T-helper 9 cell (primary cell): Measurements from ENCODE around the gene FOXF2.
"Not testable (repeated sequence)": the region's sequence is repeated elsewhere in the genome, so short reads cannot be mapped to it uniquely, and the experiment has no call there.

ENCODE experiments used
- DNase-seq: peaks from one replicate; pipeline ENCODE4 v3.0.0-alpha.2; 2020
- total RNA-seq, 2 donors: gene quantifications; one replicate each; lab custom pipeline; 2026; lab: John Stamatoyannopoulos, UW

The FOXF2 gene
- 0 reads per million in 2 donors for total RNA-seq

DNA sequence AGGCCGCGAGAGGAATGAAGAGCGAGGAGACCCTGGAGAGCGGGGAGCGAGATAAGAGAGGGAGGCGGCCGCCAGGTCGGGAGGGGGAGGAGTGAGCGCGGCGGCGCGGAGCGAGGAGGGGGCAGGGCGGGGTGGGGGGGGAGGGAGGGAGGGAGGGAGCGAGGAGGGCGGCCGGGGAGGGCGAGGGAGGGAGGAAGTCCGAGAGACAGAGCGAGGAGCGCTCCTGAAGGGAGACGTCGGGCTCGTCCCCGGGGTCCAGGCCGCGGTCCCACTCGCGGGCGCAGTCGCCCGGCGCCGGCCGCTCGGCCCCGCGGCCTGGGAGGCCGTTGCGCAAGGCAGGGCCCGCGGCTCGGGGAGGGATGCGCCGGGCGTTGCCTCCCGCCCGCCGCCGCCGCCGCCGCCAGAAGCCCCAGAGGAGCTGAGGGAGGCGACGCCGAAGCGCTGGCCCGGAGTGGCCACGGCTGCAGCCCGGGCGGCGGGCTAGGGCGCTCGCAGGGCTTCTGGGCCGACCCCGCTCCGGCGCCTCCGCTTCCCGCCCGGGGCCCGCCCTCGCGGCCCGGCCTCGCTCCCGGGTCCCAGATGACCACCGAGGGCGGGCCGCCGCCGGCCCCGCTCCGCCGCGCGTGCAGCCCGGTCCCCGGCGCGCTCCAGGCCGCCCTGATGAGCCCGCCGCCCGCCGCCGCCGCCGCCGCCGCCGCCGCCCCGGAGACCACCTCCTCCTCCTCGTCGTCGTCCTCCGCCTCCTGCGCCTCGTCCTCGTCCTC lies at the start of gene FOXF2:
Gene FOXF2 (plus strand): TSS at position 208 of the 764 bp plus-strand sequence. CDS start 372 bp downstream, at position 580.
- DNase-seq: no peak

DNA sequence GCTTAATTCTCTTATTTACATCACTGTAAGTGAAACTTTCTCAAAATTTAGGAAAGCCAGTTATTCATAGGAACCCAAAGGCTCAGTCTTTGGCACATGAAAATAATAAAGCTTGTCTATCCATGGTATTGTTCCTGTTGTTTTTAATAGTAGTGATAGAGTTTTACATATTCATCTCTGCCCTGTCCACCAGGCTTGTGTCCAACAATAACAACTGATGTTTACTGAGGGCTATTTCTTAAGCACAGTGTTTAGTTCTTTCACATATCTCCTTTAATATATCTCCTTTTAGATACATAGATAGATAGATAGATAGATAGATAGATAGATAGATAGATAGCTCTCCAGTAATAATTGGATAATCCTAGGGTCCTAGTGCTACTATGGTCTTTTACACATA lies 43.3 kb upstream of the FOXF2 start:
- DNase-seq: no peak

DNA sequence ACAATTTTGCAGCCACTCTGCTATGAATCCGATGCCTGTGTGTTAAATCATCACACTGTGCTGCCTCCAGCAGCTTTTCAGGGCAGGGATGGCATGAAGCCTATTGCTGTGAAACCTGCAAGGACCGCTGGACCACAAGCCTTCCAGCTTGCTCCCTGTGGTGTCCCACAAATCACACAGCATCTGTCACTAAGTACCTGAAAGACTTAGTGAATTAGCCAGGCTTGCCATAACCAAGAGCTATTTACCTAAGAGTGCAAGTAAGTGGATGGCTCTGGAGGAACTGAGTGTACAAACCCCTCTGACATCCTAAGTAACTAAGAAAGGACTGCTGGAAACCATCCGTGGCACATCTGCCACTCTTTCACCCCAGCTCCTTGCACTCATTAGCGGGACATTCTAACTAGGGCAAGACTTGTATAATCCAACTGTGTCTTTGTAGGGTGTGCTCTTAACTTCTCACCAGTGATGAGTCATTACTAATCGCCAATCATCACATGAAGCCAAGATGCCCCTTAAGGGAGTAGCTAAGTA lies 42.8 kb upstream of the FOXF2 start:
- no peak for DNase-seq

DNA sequence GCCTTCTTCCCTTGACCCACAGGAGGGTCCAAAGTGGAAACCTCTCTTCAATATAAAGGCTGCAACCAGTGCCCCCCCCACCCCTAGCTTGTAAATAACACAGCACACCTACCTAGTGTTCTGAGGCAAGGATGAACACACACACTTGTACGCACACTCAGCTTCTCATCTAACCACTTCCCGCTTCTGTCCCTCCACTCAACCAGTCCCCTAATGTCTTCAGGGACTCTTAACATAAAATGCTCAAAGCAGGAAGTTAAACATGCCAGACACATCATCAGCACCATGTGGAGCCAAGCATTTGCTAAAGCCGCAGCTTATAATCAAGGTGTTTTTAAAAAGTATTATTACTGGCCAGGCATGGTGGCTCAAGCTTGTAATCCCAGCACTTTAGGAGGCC lies 42.2 kb upstream of the FOXF2 start:
- DNase-seq: no peak

DNA sequence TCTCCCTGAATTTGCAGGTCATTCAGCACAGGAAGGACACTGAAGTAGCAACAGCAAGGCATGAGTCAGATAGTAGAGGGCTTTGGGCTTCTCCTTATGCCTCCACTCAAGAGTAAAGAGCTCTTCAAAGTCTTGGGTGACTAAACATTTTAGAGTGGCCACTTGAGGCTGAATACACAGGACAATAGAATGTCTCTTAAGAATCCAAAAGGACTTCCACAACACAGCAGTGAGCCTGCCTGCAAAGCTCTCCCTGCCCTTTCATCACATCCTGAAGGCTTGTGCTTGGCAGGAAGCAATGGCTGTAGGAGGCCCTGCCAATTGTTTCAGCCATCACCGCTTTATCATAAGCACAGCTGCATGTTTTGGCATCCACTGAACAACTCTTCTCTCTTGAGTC lies 40.7 kb upstream of the FOXF2 start:
- no peak for DNase-seq

DNA sequence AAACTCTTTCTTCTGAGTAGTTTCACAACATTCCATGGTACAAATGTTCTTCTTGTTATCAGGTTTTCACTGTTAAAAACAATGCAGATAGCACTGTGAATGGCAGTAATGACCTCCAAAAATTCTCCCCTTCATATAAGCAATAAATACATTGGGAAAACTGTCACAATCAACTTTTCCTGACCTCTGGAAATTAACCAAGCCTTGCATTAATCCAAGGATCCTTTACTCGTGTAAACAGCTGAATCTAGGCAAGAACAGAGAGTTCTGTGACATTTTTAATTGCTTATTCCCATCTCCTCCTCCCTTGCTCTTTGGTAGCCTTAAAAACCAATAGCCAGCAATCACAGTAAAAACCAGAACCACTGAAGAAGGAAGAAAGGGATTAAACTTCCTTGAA lies 39.7 kb upstream of the FOXF2 start:
- DNase-seq: no peak

DNA sequence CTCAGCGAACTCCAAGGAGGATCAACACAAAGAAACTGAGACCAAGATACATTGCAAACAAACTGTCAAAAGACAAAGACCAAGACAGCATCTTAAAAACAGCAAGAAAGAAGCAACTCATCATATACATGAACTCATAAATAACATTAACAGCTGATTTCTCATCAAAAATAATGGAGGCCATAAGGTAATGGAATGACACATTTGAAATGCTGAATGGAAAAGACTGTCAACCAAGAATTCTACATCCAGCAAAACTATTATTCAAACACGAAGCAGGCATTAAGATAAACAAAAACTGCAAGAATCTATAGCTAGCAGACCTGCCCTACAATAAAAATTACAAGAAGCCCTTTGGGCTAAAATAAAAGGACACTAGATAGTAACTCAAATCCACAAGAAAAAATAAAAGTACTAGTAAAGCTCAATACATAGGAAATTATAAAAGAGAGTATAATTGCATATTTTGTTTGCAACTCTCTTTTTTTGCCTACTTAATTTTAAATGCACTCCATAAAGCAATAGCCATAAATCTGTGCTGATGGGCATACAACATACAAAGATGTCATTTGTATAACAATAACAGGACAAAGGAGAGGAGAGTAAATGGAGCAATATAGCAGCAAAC lies 37.9 kb upstream of the FOXF2 start:
- DNase-seq: no peak

DNA sequence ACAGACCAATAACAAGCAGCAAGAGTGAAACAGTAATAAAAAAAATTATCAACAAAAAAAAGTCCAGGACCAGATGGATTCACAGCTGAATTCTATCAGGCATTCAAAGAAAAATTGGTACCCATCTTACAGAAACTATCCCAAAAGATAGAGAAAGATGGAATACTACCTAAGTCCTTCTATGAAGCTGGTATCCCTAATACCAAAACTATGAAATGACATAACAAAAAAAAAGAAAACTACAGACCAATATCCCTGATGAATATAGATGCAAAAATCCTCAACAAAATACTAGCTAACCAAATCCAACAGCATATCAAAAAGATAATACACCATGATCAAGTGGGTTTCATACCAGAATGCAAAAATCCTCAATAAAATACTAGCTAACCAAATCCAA lies 34.3 kb upstream of the FOXF2 start:
- not testable (repeated sequence) for DNase-seq

DNA sequence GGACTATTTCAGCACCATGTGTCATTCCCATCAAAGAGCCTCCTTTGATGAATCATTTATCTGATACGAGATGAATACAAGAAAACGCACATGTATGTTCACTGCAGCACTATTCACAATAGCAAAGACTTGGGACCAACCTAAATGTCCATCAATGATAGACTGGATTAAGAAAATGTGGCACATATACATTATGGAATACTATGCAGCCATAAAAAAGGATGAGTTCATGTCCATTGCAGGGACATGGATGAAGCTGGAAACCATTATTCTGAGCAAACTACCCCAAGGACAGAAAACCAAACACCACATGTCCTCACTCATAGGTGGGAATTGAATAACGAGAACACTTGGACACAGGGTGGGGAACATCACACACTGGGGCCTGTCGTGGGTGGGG lies 27.7 kb upstream of the FOXF2 start:
- not testable (repeated sequence) for DNase-seq

DNA sequence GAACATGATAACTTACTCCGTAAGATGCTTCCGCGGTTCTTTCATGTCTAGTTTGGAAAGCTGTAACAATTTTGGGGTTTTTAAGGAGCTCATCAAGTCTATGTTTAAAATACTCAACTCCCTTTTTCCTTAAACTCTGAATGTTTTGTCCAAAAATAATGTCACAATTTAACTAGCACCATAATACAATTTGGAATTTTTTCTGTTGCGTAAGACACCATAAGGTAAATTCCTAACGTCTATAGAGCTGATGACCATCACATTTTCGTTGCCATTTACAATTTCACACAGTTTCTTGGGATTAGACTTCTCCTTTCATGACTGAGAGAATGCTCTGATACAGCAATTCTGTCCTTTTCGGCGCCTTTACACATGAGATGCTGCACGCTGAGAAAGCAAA lies 26.7 kb upstream of the FOXF2 start:
- no peak for DNase-seq

DNA sequence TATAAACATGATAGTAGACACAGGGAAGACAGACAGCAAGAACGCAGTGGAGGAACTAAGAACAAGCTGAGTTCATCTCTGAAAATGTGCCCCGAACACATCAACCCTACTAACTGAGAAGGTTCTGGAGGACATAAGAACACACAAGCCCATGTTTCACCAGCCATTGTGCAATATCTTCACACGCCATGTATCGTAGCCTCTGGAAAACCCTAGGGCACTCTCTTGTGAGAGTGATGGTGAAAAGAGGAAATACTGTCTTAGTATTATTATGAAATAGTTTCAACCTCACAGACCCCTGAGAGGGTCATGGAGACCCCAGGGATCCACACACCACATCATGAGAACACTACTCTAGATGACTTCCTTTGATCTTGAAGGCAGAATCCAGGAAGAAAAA lies 26.1 kb upstream of the FOXF2 start:
- no peak for DNase-seq

DNA sequence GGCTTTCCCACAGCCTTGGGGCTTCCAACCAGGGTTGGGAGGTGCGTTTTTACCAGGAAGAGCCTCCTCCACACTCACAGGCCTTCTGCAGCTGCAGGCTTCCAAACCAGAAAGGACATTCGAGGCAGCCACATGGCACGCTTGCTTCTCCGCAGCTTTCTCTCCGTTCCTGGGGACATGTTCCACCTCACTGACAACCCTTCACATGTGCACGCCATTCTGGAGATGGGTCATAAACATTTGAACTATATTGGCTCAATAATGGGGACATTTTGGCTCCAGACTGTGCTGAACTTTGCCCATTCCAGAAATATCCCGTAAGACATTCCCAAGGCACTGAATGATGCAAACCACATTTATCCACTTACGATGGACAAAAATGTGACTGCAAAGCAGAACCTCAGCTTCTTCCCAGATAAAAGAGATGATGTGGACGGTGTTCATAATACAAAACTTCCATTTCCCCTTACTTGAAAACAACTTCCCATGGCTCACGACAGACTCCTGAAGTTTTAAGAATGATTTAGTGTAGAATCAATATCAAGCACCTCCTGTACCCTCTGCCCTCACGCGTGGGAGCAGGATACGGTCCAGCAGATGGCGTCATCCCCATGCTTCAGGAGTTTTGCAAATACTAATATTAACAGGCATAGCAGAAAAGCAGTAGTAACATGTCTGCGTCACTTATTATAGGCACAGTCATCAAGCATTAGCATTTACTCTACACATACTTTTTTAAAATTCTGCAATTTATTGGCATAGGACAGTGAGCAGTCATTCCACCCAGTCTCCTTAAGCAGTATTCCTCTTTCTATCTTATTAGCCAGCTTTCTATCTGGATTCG lies 25.4 kb upstream of the FOXF2 start:
- no peak for DNase-seq

DNA sequence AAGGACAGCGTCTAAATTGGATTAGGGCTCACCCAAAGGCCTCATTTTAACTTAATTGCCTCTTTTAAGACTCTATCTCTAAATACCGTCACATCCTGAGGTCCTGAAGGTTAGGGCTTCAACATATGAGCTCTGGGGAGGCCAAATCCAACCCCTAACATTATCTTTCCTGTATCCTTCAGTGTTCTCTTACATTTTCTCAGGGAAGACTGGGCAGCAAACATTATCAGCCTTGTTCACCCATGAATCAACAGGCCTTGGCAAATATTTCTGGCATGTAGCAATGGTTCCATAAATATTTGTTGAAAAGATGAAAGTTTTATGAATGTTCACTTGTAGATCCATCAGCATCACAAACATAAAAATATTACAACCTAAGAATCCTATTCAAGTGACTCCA lies 24.6 kb upstream of the FOXF2 start:
- no peak for DNase-seq

DNA sequence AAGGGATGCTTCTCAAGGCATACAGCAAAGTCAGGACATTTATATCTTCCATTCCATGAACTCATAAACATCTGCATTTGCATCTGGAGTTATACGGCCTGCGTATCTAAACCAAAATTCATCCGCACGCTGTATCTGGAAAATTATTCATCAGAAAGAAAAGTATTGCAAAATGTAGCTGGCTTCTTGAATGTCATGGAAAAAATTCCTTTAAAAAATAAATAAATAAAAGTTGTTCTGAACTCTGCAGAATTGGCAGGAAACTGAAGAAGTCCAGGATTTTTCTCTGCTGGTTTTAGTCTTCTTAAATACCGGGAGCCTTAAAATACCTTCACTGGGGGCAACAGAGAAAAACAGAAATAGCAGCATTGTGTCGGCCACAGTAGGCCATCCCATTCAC lies 23.7 kb upstream of the FOXF2 start:
- no peak for DNase-seq

DNA sequence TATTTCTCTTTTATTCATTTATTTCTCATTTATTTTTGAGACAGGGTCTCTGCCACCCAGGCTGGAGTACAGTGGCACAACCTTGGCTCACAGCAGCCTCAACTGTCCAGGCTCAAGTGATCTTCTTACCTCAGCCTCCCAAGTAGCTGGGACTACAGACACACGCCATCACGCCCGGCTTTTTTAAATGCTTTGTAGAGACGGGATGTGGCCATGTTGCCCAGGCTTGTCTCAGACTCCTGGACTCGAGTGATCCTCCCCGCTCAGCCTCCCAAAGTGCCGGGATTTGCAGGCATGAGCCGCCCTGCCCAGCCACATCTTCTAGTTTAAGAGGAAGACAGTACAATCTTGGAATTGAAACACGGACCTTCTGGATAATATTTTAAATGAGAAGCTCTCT lies 21.6 kb upstream of the FOXF2 start:
- DNase-seq: no peak

DNA sequence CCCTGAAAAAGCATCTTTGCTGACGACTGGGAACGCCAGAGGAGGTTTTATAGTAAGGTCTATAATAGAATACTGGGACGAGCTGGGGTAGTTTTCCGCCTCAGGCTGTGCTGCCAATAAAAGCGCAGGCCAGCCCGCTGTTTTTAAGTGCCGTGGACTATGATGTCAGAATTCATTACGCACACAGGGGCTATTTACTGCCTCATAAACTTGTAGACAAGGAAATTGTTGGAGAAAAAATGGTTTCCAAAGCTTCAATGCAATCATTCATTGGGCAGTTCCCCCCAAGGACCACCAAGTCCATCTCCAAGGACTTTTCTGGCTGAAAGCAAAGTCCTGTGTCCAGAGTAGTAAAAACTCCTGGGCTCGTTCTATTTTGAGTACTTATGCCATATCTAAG lies 20.4 kb upstream of the FOXF2 start:
- DNase-seq: no peak

DNA sequence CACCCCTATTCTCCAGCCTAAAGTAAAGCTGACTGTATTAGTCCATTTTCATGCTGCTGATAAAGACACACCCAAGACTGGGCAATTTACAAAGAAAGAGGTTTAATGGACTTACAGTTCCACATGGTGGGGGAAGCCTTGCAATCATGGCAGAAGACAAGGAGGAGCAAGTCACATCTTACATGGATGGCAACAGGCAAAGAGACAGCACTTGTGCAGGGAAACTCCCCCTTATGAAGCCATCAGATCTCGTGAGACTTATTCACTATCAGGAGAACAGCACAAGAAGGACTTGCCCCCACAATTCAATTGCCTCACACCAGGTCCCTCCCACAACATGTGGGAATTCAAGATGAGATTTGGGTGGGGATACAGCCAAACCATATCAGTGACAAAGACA lies 19.7 kb upstream of the FOXF2 start:
- DNase-seq: not testable (repeated sequence)

DNA sequence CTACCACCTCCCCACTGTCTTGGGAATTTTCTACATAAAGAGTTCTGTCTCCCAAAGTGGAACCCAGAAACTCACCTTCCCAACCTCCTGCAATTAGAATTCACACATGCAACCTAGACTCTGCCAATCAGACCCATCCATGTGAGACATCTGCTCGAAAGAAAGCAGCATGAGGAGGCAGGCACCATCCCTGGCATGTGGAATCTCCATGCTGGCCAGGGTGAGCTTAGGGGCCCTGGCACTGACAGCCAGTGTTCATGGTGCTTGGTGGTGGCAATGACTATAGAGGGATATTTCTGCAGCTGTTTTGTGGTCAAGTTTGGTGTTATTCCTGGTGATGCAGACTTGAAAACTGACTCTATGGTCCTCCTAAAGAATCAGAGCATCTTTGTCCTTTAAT lies 17.4 kb upstream of the FOXF2 start:
- DNase-seq: no peak

DNA sequence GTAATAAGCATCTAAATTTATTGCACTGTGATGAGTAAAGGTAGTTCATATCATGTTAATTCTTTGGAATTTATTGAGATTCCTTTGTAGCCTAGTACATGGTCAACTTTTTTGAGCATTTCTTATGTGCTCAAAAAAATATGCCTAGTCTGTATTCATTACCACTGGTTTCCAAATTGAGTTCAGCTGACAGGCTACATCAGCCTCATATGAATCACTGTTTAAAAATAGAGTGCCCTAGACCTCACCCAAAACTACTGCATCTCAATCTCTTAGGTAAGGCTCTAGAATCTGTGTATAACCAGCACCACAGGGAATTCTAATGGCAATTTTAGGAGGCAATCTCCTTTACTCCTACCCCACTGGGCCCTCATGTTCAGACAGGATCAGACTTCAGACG lies 16.7 kb upstream of the FOXF2 start:
- DNase-seq: no peak

DNA sequence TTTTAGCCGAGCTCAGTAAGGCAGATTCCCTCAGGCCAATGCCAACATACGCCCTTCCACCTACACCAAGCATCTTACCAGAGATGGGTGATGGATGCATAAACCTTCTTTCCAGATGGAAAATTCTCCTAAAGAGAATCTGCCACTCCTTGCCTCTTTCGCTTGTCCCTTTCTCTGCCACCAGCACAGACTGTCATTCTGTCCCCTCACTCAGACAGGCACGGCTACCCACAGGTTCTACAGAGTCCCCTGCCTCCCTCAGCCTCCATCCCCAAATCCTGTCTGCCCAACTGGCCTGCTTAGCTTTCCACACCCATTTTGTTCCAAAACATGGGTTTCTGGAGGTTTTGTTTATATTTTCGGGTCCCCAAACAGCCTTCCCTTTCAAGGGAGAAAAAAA lies 12.7 kb upstream of the FOXF2 start:
- no peak for DNase-seq

DNA sequence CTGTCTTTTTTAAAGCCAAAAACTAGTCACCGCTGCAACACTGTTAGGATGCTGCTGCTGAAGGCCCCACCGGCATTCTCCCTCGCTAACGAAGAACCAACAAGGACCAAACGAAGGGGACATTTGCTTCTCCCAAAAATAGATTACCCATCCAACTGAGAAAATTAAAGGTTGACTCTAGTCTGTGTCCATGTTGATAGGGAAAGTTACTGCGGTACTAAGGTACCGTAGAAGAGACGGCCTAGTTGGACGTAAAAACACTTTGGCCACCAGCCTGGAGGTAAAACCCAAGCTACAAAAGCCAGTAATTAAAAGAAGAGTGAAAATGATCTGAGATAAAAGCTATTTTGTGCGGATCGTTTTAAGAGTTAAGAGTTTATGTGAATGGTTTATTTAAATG lies 11.8 kb upstream of the FOXF2 start:
- no peak for DNase-seq

DNA sequence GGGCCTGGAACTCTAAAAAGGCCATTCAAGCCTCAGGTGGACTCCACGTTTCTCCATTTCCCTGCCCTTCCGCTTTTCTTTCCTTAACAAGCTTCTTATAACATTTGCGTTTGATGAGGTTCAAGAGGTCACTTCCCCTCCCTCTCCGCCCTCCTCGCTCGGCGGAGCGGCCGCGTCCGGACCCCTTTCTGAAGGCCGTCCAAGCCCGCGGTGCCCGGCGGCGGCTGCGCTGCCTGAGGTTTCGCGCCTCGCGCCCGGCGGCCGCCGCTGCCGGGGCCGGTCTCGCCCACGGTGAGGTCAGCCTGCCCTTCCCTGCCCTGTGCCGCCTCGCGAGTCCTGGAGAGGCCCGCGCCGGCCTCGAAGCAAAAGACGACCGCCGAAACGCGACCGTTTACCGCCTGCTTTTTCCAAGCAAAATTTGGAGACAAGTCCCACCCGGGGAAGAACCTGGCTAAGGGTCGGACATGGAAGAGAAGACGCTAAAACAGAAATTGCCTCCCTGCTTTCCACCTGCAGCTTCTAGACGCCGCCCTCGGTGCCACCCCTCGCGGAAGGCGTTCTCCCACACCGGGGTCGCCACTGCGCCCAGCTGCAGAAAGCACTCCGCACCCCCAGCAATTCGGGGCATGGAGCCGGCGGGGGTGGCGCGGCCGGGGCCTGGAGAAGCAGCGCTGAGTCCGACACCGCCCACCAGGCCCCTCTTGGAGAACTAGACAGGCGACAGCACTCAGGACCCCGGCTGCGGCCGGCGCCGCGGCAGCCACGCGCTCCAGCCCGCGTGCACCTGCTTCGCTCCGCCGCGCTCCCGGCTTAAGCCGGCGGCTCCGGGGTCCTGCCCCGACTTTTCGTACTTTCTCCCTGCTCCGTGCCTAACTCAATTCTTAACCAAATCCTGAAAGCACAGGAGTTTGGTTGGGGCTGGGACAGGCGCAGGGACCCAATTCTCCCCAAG lies 11.0 kb upstream of the FOXF2 start:
- DNase-seq: no peak
